Measurements from ENCODE around the gene ZNF112. TPM values are rescaled to one million over a fixed set of nuclear protein-coding genes. Genes with fewer than 3 reads are reported as not detected.

Gene ZNF112
- total RNA-seq, 1 experiment from 2014 or later = 8.2 TPM

GRCh38 chr19:44346556-44346955 is 9.9 kb downstream of the ZNF112 start:
- BruUV-seq (replicated peaks) = no TSS peak
- Histone ChIP-seq H3K27me3 (replicated peaks; ENCODE audit: insufficient read depth, low read depth, low read length, poor library complexity) (no peaks in the 10 kb centered on the region), H3K4me3 (ENCODE audit: low read depth, low read length, poor library complexity, severe bottlenecking) (no peak overlapping the region), H3K27ac (ENCODE audit: low read depth, low read length, poor library complexity, severe bottlenecking) (no peak overlapping the region), H3K9me3 (ENCODE audit: low read depth, low read length, poor library complexity, severe bottlenecking) (peaks cover 30% of the 10 kb centered on the region), H3K36me3 (ENCODE audit: insufficient read depth, low read length, poor library complexity, severe bottlenecking) (no peaks in the 10 kb centered on the region), H3K4me1 (ENCODE audit: insufficient read depth, low read length, poor library complexity, severe bottlenecking) (no peaks in the 10 kb centered on the region)
- intact Hi-C loops (cut with micrococcal nuclease; ENCODE audit: unreplicated experiment) = no loop called here
- TF ChIP-seq, protein P1, sequence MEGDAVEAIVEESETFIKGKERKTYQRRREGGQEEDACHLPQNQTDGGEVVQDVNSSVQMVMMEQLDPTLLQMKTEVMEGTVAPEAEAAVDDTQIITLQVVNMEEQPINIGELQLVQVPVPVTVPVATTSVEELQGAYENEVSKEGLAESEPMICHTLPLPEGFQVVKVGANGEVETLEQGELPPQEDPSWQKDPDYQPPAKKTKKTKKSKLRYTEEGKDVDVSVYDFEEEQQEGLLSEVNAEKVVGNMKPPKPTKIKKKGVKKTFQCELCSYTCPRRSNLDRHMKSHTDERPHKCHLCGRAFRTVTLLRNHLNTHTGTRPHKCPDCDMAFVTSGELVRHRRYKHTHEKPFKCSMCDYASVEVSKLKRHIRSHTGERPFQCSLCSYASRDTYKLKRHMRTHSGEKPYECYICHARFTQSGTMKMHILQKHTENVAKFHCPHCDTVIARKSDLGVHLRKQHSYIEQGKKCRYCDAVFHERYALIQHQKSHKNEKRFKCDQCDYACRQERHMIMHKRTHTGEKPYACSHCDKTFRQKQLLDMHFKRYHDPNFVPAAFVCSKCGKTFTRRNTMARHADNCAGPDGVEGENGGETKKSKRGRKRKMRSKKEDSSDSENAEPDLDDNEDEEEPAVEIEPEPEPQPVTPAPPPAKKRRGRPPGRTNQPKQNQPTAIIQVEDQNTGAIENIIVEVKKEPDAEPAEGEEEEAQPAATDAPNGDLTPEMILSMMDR (conservative IDR thresholded peaks at IDR 0.05; ENCODE audit: low read depth, low read length) = no peak
- TF ChIP-seq EZH2 (IDR thresholded peaks at IDR 0.05; ENCODE audit: borderline replicate concordance, low read depth, low read length, poor library complexity, severe bottlenecking) = no peak
- ChIA-PET CTCF (interaction anchor here (0.5 kb wide), 1 partner anchor 64 kb away, joined by 3 read pairs; no protein-coding TSS in a partner anchor), POLR2A (ENCODE audit: low non-redundant PET) (interaction anchor here (0.7 kb wide), 1 partner anchor 134 kb away, joined by 5 read pairs; no protein-coding TSS in a partner anchor)
- no peak for DNase-seq (ENCODE audit: low spot score)

DNA sequence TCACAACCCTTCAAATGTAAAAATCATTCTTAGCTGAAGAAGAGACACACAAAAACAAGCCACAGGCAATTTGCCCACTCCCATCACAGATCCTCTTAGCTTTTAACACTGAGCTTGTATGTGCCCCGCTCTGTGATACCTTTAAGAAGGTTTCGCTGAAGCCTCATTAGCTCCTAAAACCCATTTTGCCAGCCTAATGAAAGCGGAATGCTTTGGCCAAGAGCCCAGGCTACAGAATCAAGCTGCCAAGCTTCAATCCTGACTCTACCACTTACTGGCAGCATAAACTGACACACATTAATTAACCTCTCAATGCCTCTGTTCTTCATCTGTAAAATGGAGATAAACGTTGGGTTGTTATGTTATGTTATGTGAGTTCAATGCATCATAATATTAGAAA is 10.5 kb downstream of the ZNF112 start:
- no peaks in the 10 kb centered on the region for H3K27me3 ChIP-seq (replicated peaks; ENCODE audit: insufficient read depth, low read depth, low read length, poor library complexity)
- POLR2A ChIA-PET (ENCODE audit: low non-redundant PET) = interaction anchor here (0.7 kb wide), 1 partner anchor 133 kb away, joined by 5 read pairs; no protein-coding TSS in a partner anchor
- no peak for TF ChIP-seq EZH2 (IDR thresholded peaks at IDR 0.05; ENCODE audit: borderline replicate concordance, low read depth, low read length, poor library complexity, severe bottlenecking)
- TF ChIP-seq, protein P1 (conservative IDR thresholded peaks at IDR 0.05; ENCODE audit: low read depth, low read length) = no peak
- no peak overlapping the region for H3K27ac ChIP-seq (ENCODE audit: low read depth, low read length, poor library complexity, severe bottlenecking)
- CTCF ChIA-PET = interaction anchor here (0.5 kb wide), 1 partner anchor 65 kb away, joined by 3 read pairs; no protein-coding TSS in a partner anchor
- peak; percentile 4 for DNase-seq (ENCODE audit: low spot score)
- no peaks in the 10 kb centered on the region for H3K4me1 ChIP-seq (ENCODE audit: insufficient read depth, low read length, poor library complexity, severe bottlenecking)
- H3K9me3 ChIP-seq (ENCODE audit: low read depth, low read length, poor library complexity, severe bottlenecking) = peaks cover 26% of the 10 kb centered on the region
- H3K4me3 ChIP-seq (ENCODE audit: low read depth, low read length, poor library complexity, severe bottlenecking) = no peak overlapping the region
- no TSS peak for BruUV-seq (replicated peaks)
- no peaks in the 10 kb centered on the region for H3K36me3 ChIP-seq (ENCODE audit: insufficient read depth, low read length, poor library complexity, severe bottlenecking)
- intact Hi-C loops (cut with micrococcal nuclease; ENCODE audit: unreplicated experiment) = no loop called here

- peaks cover 17% of the 10 kb centered on the region for H3K9me3 ChIP-seq (ENCODE audit: low read depth, low read length, poor library complexity, severe bottlenecking)
- POLR2A ChIA-PET (ENCODE audit: low non-redundant PET) = no interaction called here
- H3K4me3 ChIP-seq (ENCODE audit: low read depth, low read length, poor library complexity, severe bottlenecking) = no peak overlapping the region
- no peaks in the 10 kb centered on the region for H3K4me1 ChIP-seq (ENCODE audit: insufficient read depth, low read length, poor library complexity, severe bottlenecking)
- CTCF ChIA-PET = no interaction called here
- no peaks in the 10 kb centered on the region for H3K27me3 ChIP-seq (replicated peaks; ENCODE audit: insufficient read depth, low read depth, low read length, poor library complexity)
- peaks cover 4% of the 10 kb centered on the region for H3K36me3 ChIP-seq (ENCODE audit: insufficient read depth, low read length, poor library complexity, severe bottlenecking)
- intact Hi-C loops (cut with micrococcal nuclease; ENCODE audit: unreplicated experiment) = no loop called here
- TF ChIP-seq, protein P1 (conservative IDR thresholded peaks at IDR 0.05; ENCODE audit: low read depth, low read length) = no peak
- no peak for TF ChIP-seq EZH2 (IDR thresholded peaks at IDR 0.05; ENCODE audit: borderline replicate concordance, low read depth, low read length, poor library complexity, severe bottlenecking)
- no peak overlapping the region for H3K27ac ChIP-seq (ENCODE audit: low read depth, low read length, poor library complexity, severe bottlenecking)
- no TSS peak for BruUV-seq (replicated peaks)
- DNase-seq (ENCODE audit: low spot score) = no peak
Measured at GRCh38 chr19:44344255-44344654, 12.2 kb downstream of the ZNF112 start.
